Measurements from ENCODE around the gene WDR87.

WDR87 gene

GRCh38 chr19:37920591-37921450, 14.4 kb upstream of the WDR87 start:
- no peak for TF ChIP-seq Cebpa-rat (IDR thresholded peaks at IDR 0.05)
- peaks cover 9% of the 10 kb centered on the region; the same call in 1 of the 2 replicates for H4K20me1 ChIP-seq
- H3K4me2 ChIP-seq: peak overlapping the region; percentile 73
- peak overlapping the region; percentile 38 for H3K9ac ChIP-seq
- H3K36me3 ChIP-seq: peaks cover 29% of the 10 kb centered on the region; the same call in 1 of the 2 replicates
- no peaks in the 10 kb centered on the region for H3K9me3 ChIP-seq
- H3K4me1 ChIP-seq: peaks cover 53% of the 10 kb centered on the region
- H3K4me3 ChIP-seq: peak overlapping the region; percentile 31; the same call in 1 of the 2 replicates
- H3K27ac ChIP-seq: peak overlapping the region; percentile 57
- no peaks in the 10 kb centered on the region for H3K27me3 ChIP-seq

- Histone ChIP-seq H3K9ac (no peak overlapping the region), H4K20me1 (peaks cover 45% of the 10 kb centered on the region), H3K4me3 (no peak overlapping the region), H3K4me1 (peaks cover 61% of the 10 kb centered on the region), H3K4me2 (peak overlapping the region; percentile 80), H3K36me3 (peaks cover 21% of the 10 kb centered on the region; the same call in 1 of the 2 replicates), H3K9me3 (no peaks in the 10 kb centered on the region), H3K27me3 (no peaks in the 10 kb centered on the region), H3K27ac (peak overlapping the region; percentile 33; the same call in 1 of the 2 replicates)
- no peak for TF ChIP-seq Cebpa-rat (IDR thresholded peaks at IDR 0.05)
Measured at GRCh38 chr19:37914908-37915307, 8.5 kb upstream of the WDR87 start.

- H3K27ac ChIP-seq: no peak overlapping the region
- H3K27me3 ChIP-seq: no peaks in the 10 kb centered on the region
- H3K36me3 ChIP-seq: no peaks in the 10 kb centered on the region
- H4K20me1 ChIP-seq: peaks cover 39% of the 10 kb centered on the region
- no peak overlapping the region for H3K9ac ChIP-seq
- no peak overlapping the region for H3K4me3 ChIP-seq
- no peak for TF ChIP-seq Cebpa-rat (IDR thresholded peaks at IDR 0.05)
- no peak overlapping the region for H3K4me2 ChIP-seq
- peaks cover 67% of the 10 kb centered on the region for H3K4me1 ChIP-seq
- no peaks in the 10 kb centered on the region for H3K9me3 ChIP-seq
Measured at GRCh38 chr19:37909661-37910199, 3.3 kb upstream of the WDR87 start.

- no peaks in the 10 kb centered on the region for H3K27me3 ChIP-seq
- H3K9me3 ChIP-seq: no peaks in the 10 kb centered on the region
- peaks cover 51% of the 10 kb centered on the region for H3K4me1 ChIP-seq
- peak overlapping the region; percentile 86 for H3K9ac ChIP-seq
- H3K4me2 ChIP-seq: peak overlapping the region; percentile 85
- H3K36me3 ChIP-seq: no peaks in the 10 kb centered on the region
- H3K4me3 ChIP-seq: peak overlapping the region; percentile 91
- TF ChIP-seq Cebpa-rat (IDR thresholded peaks at IDR 0.05): no peak
- peaks cover 29% of the 10 kb centered on the region; the same call in 1 of the 2 replicates for H4K20me1 ChIP-seq
- H3K27ac ChIP-seq: no peak overlapping the region
Measured at GRCh38 chr19:37907735-37908455, 1.5 kb upstream of the WDR87 start.

- peak within 1 kb of the TSS; percentile 74 for H3K27ac ChIP-seq
- TF ChIP-seq Cebpa-rat (IDR thresholded peaks at IDR 0.05): no peak
Measured at GRCh38 chr19:37906869-37907734, 708 bp upstream of the WDR87 start, which contains the start of gene SIPA1L3. Gene SIPA1L3 (plus strand): TSS chr19:37907208. CDS start chr19:38081566, 174,358 bp downstream.

GRCh38 chr19:37903096-37903495, 3.3 kb downstream of the WDR87 start:
- peaks cover 25% of the 10 kb centered on the region for H3K4me1 ChIP-seq
- peaks cover 6% of the 10 kb centered on the region; the same call in 1 of the 2 replicates for H4K20me1 ChIP-seq
- H3K4me3 ChIP-seq: no peak overlapping the region
- H3K27ac ChIP-seq: no peak overlapping the region
- no peaks in the 10 kb centered on the region for H3K27me3 ChIP-seq
- no peaks in the 10 kb centered on the region for H3K36me3 ChIP-seq
- H3K9me3 ChIP-seq: no peaks in the 10 kb centered on the region
- H3K4me2 ChIP-seq: no peak overlapping the region
- TF ChIP-seq Cebpa-rat (IDR thresholded peaks at IDR 0.05): no peak
- H3K9ac ChIP-seq: no peak overlapping the region

More at GRCh38 chr19:37906869-37907734, 708 bp upstream of the WDR87 start, which contains the start of gene SIPA1L3:
- Histone ChIP-seq H3K4me2 (peak within 1 kb of the TSS; percentile 93), H3K9me3 (no peaks in the 10 kb centered on the region), H3K9ac (peak within 1 kb of the TSS; percentile 86), H3K4me1 (peaks cover 47% of the 10 kb centered on the region), H4K20me1 (peaks cover 23% of the 10 kb centered on the region; the same call in 1 of the 2 replicates), H3K27me3 (no peaks in the 10 kb centered on the region), H3K4me3 (peak within 1 kb of the TSS; percentile 91), H3K36me3 (no peaks in the 10 kb centered on the region)

- no peaks in the 10 kb centered on the region for H3K9me3 ChIP-seq
- peaks cover 2% of the 10 kb centered on the region; the same call in 1 of the 2 replicates for H4K20me1 ChIP-seq
- no peak overlapping the region for H3K4me2 ChIP-seq
- H3K9ac ChIP-seq: no peak overlapping the region
- no peak overlapping the region for H3K4me3 ChIP-seq
- no peaks in the 10 kb centered on the region for H3K27me3 ChIP-seq
- H3K36me3 ChIP-seq: no peaks in the 10 kb centered on the region
- no peak overlapping the region for H3K27ac ChIP-seq
- TF ChIP-seq Cebpa-rat (IDR thresholded peaks at IDR 0.05): no peak
- peaks cover 21% of the 10 kb centered on the region for H3K4me1 ChIP-seq
Measured at GRCh38 chr19:37902668-37903067, 3.7 kb downstream of the WDR87 start.

- no peak overlapping the region for H3K4me2 ChIP-seq
- H3K36me3 ChIP-seq: no peaks in the 10 kb centered on the region
- no peak overlapping the region for H3K9ac ChIP-seq
- no peak overlapping the region for H3K4me3 ChIP-seq
- H3K9me3 ChIP-seq: no peaks in the 10 kb centered on the region
- TF ChIP-seq Cebpa-rat (IDR thresholded peaks at IDR 0.05): no peak
- no peaks in the 10 kb centered on the region for H3K27me3 ChIP-seq
- H4K20me1 ChIP-seq: no peaks in the 10 kb centered on the region
- H3K27ac ChIP-seq: no peak overlapping the region
- peaks cover 9% of the 10 kb centered on the region; the same call in 1 of the 2 replicates for H3K4me1 ChIP-seq
Measured at GRCh38 chr19:37899966-37900365, 6.4 kb downstream of the WDR87 start.

- Histone ChIP-seq H3K9ac (no peak overlapping the region), H3K36me3 (no peaks in the 10 kb centered on the region), H3K27me3 (no peaks in the 10 kb centered on the region), H3K4me2 (no peak overlapping the region), H3K4me1 (peaks cover 9% of the 10 kb centered on the region; the same call in 1 of the 2 replicates), H4K20me1 (no peaks in the 10 kb centered on the region), H3K27ac (no peak overlapping the region), H3K4me3 (no peak overlapping the region), H3K9me3 (no peaks in the 10 kb centered on the region)
- TF ChIP-seq Cebpa-rat (IDR thresholded peaks at IDR 0.05): no peak
Measured at GRCh38 chr19:37899453-37899852, 6.9 kb downstream of the WDR87 start.
